Cardiac atrium fibroblast (primary cell): ENCODE measurements around the gene IGSF9B. TPM values are rescaled to one million over a fixed set of nuclear protein-coding genes. Genes with fewer than 3 reads are reported as not detected.

Experiments
- total RNA-seq: library from RNA; depleted of rRNA; stranded (reverse); fragments of >200 nt; gene quantifications from 2 replicates; pipeline ENCODE4 v1.2.3, GENCODE V29; 2015

Gene IGSF9B
- total RNA-seq: 0.65 TPM in 1 of 2 replicates, not detected in the other

GRCh38 chr11:133956650-133957633, at the start of gene IGSF9B:
TSS of gene IGSF9B (minus strand) at chr11:133956968. CDS start at chr11:133956754, 214 bp downstream.

Other genes with a start within 250 kb of the IGSF9B start
- not detected in 2 replicates for gene SPATA19, start 111.5 kb downstream of the IGSF9B start, total RNA-seq
- 43.1 and 53.9 TPM in 2 replicates for gene JAM3, start 112.1 kb upstream of the IGSF9B start, total RNA-seq